H1 (cell line): ENCODE results near the gene LMBR1. TPM values are rescaled to one million over a fixed set of nuclear protein-coding genes. Genes with fewer than 3 reads are reported as not detected.
A peak's percentile ranks its signal among the peaks of the same experiment; 100 is the strongest.
"Not testable (repeated sequence)": the region's sequence is repeated elsewhere in the genome, so short reads cannot be mapped to it uniquely, and the experiment has no call there.

Source experiments
- CTCF ChIA-PET: fragments of 300-600 bp; sonication (Branson Sonifier 250); formaldehyde crosslinking; loops from one replicate; lab custom pipeline; 2021; ENCODE audit not compliant: partially characterized antibody; lab: Charles Lee
- POLR2A ChIA-PET: fragments of 300-600 bp; sonication (Branson Sonifier 250); formaldehyde crosslinking; loops from one replicate; lab custom pipeline; 2021; ENCODE audit warnings: inconsistent platforms; ENCODE audit not compliant: partially characterized antibody; lab: Charles Lee
- DNase-seq, 2 experiments: peaks; one replicate each; pipeline versions ENCODE4 v3.0.0 to v3.0.0-alpha.2; 2010 to 2022; ENCODE audit warnings: low spot score in 2 of 2, low read depth in 1 of 2, mixed read lengths in 1 of 2
- FAIRE-seq: peaks from 2 replicates; lab custom pipeline; 2011; peaks lifted over from hg19 to GRCh38; lab: Jason Lieb, UNC
- H2AFZ ChIP-seq: 2 replicates; pipeline ENCODE4 v1.8.1; 2012; ENCODE audit warnings: low read length, inconsistent platforms
- H2AK5ac ChIP-seq: 2 replicates; pipeline ENCODE4 v1.6.1; 2013; ENCODE audit warnings: low read depth, low read length
- H2BK120ac ChIP-seq: replicated peaks from 2 replicates; pipeline ENCODE3; 2013; ENCODE audit warnings: low read depth, low read length, inconsistent platforms
- H2BK12ac ChIP-seq: 2 replicates; pipeline ENCODE4 v1.6.1; 2013; ENCODE audit warnings: low read depth, low read length
- H2BK15ac ChIP-seq: 2 replicates; pipeline ENCODE4 v1.6.1; 2013; ENCODE audit warnings: low read length
- H2BK20ac ChIP-seq: 2 replicates; pipeline ENCODE4 v1.6.1; 2013; ENCODE audit warnings: low read length
- H2BK5ac ChIP-seq: 2 replicates; pipeline ENCODE4 v1.6.1; 2013; ENCODE audit warnings: low read depth, low read length
- H3K14ac ChIP-seq: 2 replicates; pipeline ENCODE4 v1.6.1; 2013; ENCODE audit warnings: inconsistent platforms; ENCODE audit not compliant: insufficient read length
- H3K18ac ChIP-seq: 2 replicates; pipeline ENCODE4 v1.6.1; 2013; ENCODE audit warnings: low read length; ENCODE audit errors: extremely low read depth
- H3K23ac ChIP-seq: 2 replicates; pipeline ENCODE4 v1.6.1; 2013; ENCODE audit warnings: inconsistent platforms; ENCODE audit not compliant: insufficient read length
- H3K23me2 ChIP-seq: 2 replicates; pipeline ENCODE4 v1.6.1; 2013; ENCODE audit warnings: low read depth, low read length
- H3K27ac ChIP-seq: 2 replicates; pipeline ENCODE4 v1.6.1; 2011; ENCODE audit warnings: low read depth, low read length, inconsistent platforms
- H3K27me3 ChIP-seq, 4 experiments: replicated peaks in 1 of 4; 1 replicate in 1 of 4; 2 replicates in 3 of 4; pipeline versions ENCODE4 v1.6.1 to v1.8.1; 2011 to 2013; ENCODE audit warnings: low read length in 3 of 4, mild to moderate bottlenecking in 3 of 4, inconsistent platforms in 2 of 4, mixed read lengths in 2 of 4, moderate library complexity in 1 of 4; ENCODE audit not compliant: control insufficient read depth in 3 of 4, insufficient read depth in 3 of 4; ENCODE audit errors: extremely low read depth in 1 of 4
- H3K36me3 ChIP-seq, 4 experiments: 2 replicates each; pipeline versions ENCODE4 v1.6.1 to v1.8.1; 2011 to 2013; ENCODE audit warnings: mild to moderate bottlenecking in 4 of 4, low read length in 3 of 4, moderate library complexity in 2 of 4, control low read depth in 1 of 4, inconsistent platforms in 1 of 4; ENCODE audit not compliant: insufficient read depth in 4 of 4, control insufficient read depth in 2 of 4
- H3K4ac ChIP-seq: replicated peaks from 2 replicates; pipeline ENCODE3; 2013; ENCODE audit warnings: low read length, low read depth, mixed read lengths, inconsistent platforms; ENCODE audit not compliant: insufficient read length
- H3K4me1 ChIP-seq, 4 experiments: replicated peaks in 1 of 4; 1 replicate in 1 of 4; 2 replicates in 3 of 4; pipeline versions ENCODE4 v1.6.1 to v1.8.1; 2011 to 2013; ENCODE audit warnings: low read length in 3 of 4, inconsistent platforms in 2 of 4, mixed read lengths in 1 of 4; ENCODE audit not compliant: insufficient read depth in 4 of 4, control insufficient read depth in 3 of 4
- H3K4me2 ChIP-seq, 2 experiments: 2 replicates each; pipeline versions ENCODE4 v1.6.1 to v1.8.1; 2011 to 2013; ENCODE audit warnings: low read depth in 2 of 2, low read length in 2 of 2, control low read depth in 1 of 2, inconsistent platforms in 1 of 2, mild to moderate bottlenecking in 1 of 2; ENCODE audit not compliant: insufficient read depth in 1 of 2
- H3K4me3 ChIP-seq, 4 experiments: fragments of 200-600, 300-600 bp in 1 of 4; sonication (generic), shearing (Covaris generic), sonication (Bioruptor Twin) in 1 of 4; 2 replicates each; pipeline versions ENCODE4 v1.5.1 to v1.8.1; 2011 to 2016; ENCODE audit warnings: low read length in 4 of 4, low read depth in 3 of 4, control low read depth in 2 of 4, inconsistent platforms in 2 of 4, mild to moderate bottlenecking in 2 of 4, mixed read lengths in 1 of 4, moderate library complexity in 1 of 4; ENCODE audit not compliant: insufficient read depth in 2 of 4; ENCODE audit errors: extremely low read depth in 1 of 4
- H3K56ac ChIP-seq: replicated peaks from 2 replicates; pipeline ENCODE3; 2013; ENCODE audit warnings: low read depth, mild to moderate bottlenecking, mixed read lengths, low read length, inconsistent platforms; ENCODE audit not compliant: insufficient read length
- H3K79me1 ChIP-seq: 2 replicates; pipeline ENCODE4 v1.6.1; 2013; ENCODE audit warnings: low read depth, low read length, control low read depth
- H3K79me2 ChIP-seq, 2 experiments: 2 replicates each; pipeline versions ENCODE4 v1.6.1 to v1.8.1; 2012 to 2013; ENCODE audit warnings: low read length in 2 of 2, mild to moderate bottlenecking in 2 of 2, inconsistent platforms in 1 of 2; ENCODE audit not compliant: insufficient read depth in 2 of 2, control insufficient read depth in 1 of 2
- H3K9ac ChIP-seq, 4 experiments: replicated peaks in 1 of 4; 1 replicate in 1 of 4; 2 replicates in 3 of 4; pipeline versions ENCODE4 v1.6.1 to v1.8.1; 2011 to 2013; ENCODE audit warnings: low read depth in 3 of 4, low read length in 3 of 4, control low read depth in 2 of 4, mild to moderate bottlenecking in 2 of 4, moderate library complexity in 2 of 4, inconsistent platforms in 1 of 4; ENCODE audit errors: extremely low read depth in 1 of 4
- H3K9me3 ChIP-seq, 2 experiments: 2 replicates each; pipeline versions ENCODE4 v1.6.1 to v1.8.1; 2012 to 2013; ENCODE audit warnings: mild to moderate bottlenecking in 2 of 2, moderate library complexity in 2 of 2, control low read depth in 1 of 2, inconsistent platforms in 1 of 2, low read depth in 1 of 2, low read length in 1 of 2, mixed read lengths in 1 of 2; ENCODE audit not compliant: insufficient read depth in 2 of 2
- H4K20me1 ChIP-seq, 2 experiments: replicated peaks in 1 of 2; 2 replicates each; pipeline versions ENCODE3 to v1.8.1; 2011 to 2013; ENCODE audit warnings: inconsistent platforms in 2 of 2, low read length in 2 of 2, mild to moderate bottlenecking in 1 of 2; ENCODE audit not compliant: insufficient read depth in 2 of 2, control insufficient read depth in 1 of 2
- H4K5ac ChIP-seq: 2 replicates; pipeline ENCODE4 v1.6.1; 2013; ENCODE audit warnings: low read length, low read depth, mixed read lengths, inconsistent platforms; ENCODE audit not compliant: insufficient read length
- H4K8ac ChIP-seq: 2 replicates; pipeline ENCODE4 v1.8.0; 2013; ENCODE audit warnings: mild to moderate bottlenecking, moderate library complexity, low read length, inconsistent platforms; ENCODE audit not compliant: insufficient read depth; ENCODE audit errors: extremely low read depth
- H4K91ac ChIP-seq: replicated peaks from 2 replicates; pipeline ENCODE3; 2013; ENCODE audit warnings: low read length, mixed read lengths, inconsistent platforms; ENCODE audit not compliant: insufficient read length
- WGBS, 2 experiments: shearing (Covaris generic) in 1 of 2; methylation state at CpG; one replicate each; pipeline versions ENCODE4 v1.1.6 to v1.1.7; 2013 to 2015; ENCODE audit warnings: low lambda C conversion rate in 2 of 2, mixed read lengths in 2 of 2, inconsistent platforms in 1 of 2, low coverage in 1 of 2, missing lambda C conversion rate in 1 of 2; ENCODE audit not compliant: insufficient replicate concordance in 2 of 2, insufficient coverage in 1 of 2, insufficient read length in 1 of 2; ENCODE audit errors: extremely low coverage in 1 of 2, missing lambda C conversion rate in 1 of 2; 5-methylcytosine and 5-hydroxymethylcytosine counted together
- polyA plus RNA-seq, 7 experiments: library from polyadenylated mRNA; depleted of rRNA in 3 of 7; stranded (reverse) in 5 of 7; unstranded in 2 of 7; fragments of >200 nt in 5 of 7; fragments of 200-250 nt in 2 of 7; gene quantifications; 1 replicate in 5 of 7; 2 replicates in 1 of 7; 4 replicates in 1 of 7; pipeline versions ENCODE4 v1.2.1 to v1.2.3, GENCODE V29; 2011 to 2013; ENCODE audit warnings: missing spikeins in 2 of 7, mixed read lengths in 2 of 7
- total RNA-seq: library from RNA; stranded (reverse); fragmentation: NEBNext Ultra II Directional; extraction: Animal tissue kit (Norgen Biotek cat#: 25700); gene quantifications from 2 replicates; pipeline ENCODE4 v1.2.1, GENCODE V29; 2021

Gene LMBR1
- total and polyA plus RNA-seq, 2 of the 8 experiments (the other 6 are each of a cell fraction or from before 2014, with no cell fraction given): 15.1 to 70.4 TPM

GRCh38 chr7:156920487-156921373 lies 27.7 kb upstream of the LMBR1 start:
- H3K23me2 ChIP-seq, H2AK5ac ChIP-seq, H2BK12ac ChIP-seq, H2BK5ac ChIP-seq, POLR2A ChIA-PET, FAIRE-seq, H3K56ac ChIP-seq, H2BK120ac ChIP-seq, H3K4ac ChIP-seq, H3K18ac ChIP-seq, H3K14ac ChIP-seq, H3K27me3 ChIP-seq, H3K23ac ChIP-seq, H4K20me1 ChIP-seq, H3K4me2 ChIP-seq, H2AFZ ChIP-seq, H3K36me3 ChIP-seq, H3K79me1 ChIP-seq, H3K4me1 ChIP-seq, H3K4me3 ChIP-seq, H3K79me2 ChIP-seq, H4K5ac ChIP-seq, H3K27ac ChIP-seq, H2BK20ac ChIP-seq, H3K9ac ChIP-seq, H3K9me3 ChIP-seq, H2BK15ac ChIP-seq, H4K91ac ChIP-seq: not testable (repeated sequence)
- DNase-seq: peak in 1 of 2 experiments; percentile 35
- 92% methylated on average over 23 of the region's 24 CpGs; no CpG with 5 or more reads in 1 of the 2 experiments for WGBS, 2 experiments
- CTCF ChIA-PET: interaction anchor here (0.6 kb wide), 1 partner anchor 9 kb away, joined by 3 read pairs; no protein-coding TSS in a partner anchor
- peak overlapping the region; percentile 53; the same call in 1 of the 2 replicates for H4K8ac ChIP-seq
